HepG2 (cell line): ENCODE measurements around the gene DIPK1C. TPM values are rescaled to one million over a fixed set of nuclear protein-coding genes. Genes with fewer than 3 reads are reported as not detected.
A peak's percentile ranks its signal among the peaks of the same experiment; 100 is the strongest.

Experiments
- BRD4 ChIP-seq: sonication (generic); formaldehyde crosslinking; IDR thresholded peaks from 2 replicates; pipeline ENCODE4 v1.4.0; 2020; ENCODE audit warnings: missing genetic modification reagents
- DNMT3B ChIP-seq: conservative IDR thresholded peaks from 2 replicates; pipeline ENCODE4 v1.6.1; 2016; ENCODE audit warnings: missing biosample characterization, control low read depth
- ISL2 ChIP-seq: sonication (generic); formaldehyde crosslinking; IDR thresholded peaks from 2 replicates; pipeline ENCODE4 v1.5.0; 2020; ENCODE audit warnings: missing genetic modification reagents
- PLRG1 ChIP-seq: fragments of 450-650 bp; conservative IDR thresholded peaks from 2 replicates; pipeline ENCODE4 v1.6.1; 2016
- PRDM4 ChIP-seq: sonication (generic); formaldehyde crosslinking; IDR thresholded peaks from 2 replicates; pipeline ENCODE4 v1.9.0; 2021; ENCODE audit warnings: missing genetic modification reagents, borderline replicate concordance
- TEAD2 ChIP-seq: sonication (generic); formaldehyde crosslinking; IDR thresholded peaks from 2 replicates; pipeline ENCODE4 v1.9.0; 2021; ENCODE audit warnings: missing genetic modification reagents
- ZBTB1 ChIP-seq: sonication (generic); formaldehyde crosslinking; IDR thresholded peaks from 2 replicates; pipeline ENCODE4 v1.4.0; 2020; ENCODE audit warnings: missing genetic modification reagents, borderline replicate concordance
- ZGPAT ChIP-seq: IDR thresholded peaks from 2 replicates; pipeline ENCODE4 v1.6.1; 2016; ENCODE audit warnings: mild to moderate bottlenecking
- ZMYM3 ChIP-seq: sonication (generic); formaldehyde crosslinking; IDR thresholded peaks from 2 replicates; pipeline ENCODE4 v1.5.1; 2020; ENCODE audit warnings: mild to moderate bottlenecking, missing genetic modification reagents
- ZNF205 ChIP-seq: IDR thresholded peaks from 2 replicates; pipeline ENCODE4 v1.6.1; 2018; ENCODE audit warnings: missing biosample characterization, missing genetic modification reagents
- ZNF225 ChIP-seq: sonication (generic); formaldehyde crosslinking; IDR thresholded peaks from 2 replicates; pipeline ENCODE4 v1.4.0; 2020; ENCODE audit warnings: mild to moderate bottlenecking, missing genetic modification reagents
- ZNF317 ChIP-seq: sonication (generic); formaldehyde crosslinking; IDR thresholded peaks from 2 replicates; pipeline ENCODE4 v1.5.0; 2020; ENCODE audit warnings: mild to moderate bottlenecking, missing genetic modification reagents
- ZNF484 ChIP-seq: sonication (generic); formaldehyde crosslinking; IDR thresholded peaks from 2 replicates; pipeline ENCODE4 v1.5.1; 2020; ENCODE audit warnings: mild to moderate bottlenecking, low read depth, missing genetic modification reagents, borderline replicate concordance
- ZNF563 ChIP-seq: sonication (generic); formaldehyde crosslinking; IDR thresholded peaks from 2 replicates; pipeline ENCODE4 v1.8.0; 2022; ENCODE audit warnings: mild to moderate bottlenecking, moderate library complexity, missing genetic modification reagents
- ZNF724P ChIP-seq: sonication (generic); formaldehyde crosslinking; IDR thresholded peaks from 2 replicates; pipeline ENCODE4 v1.8.0; 2022; ENCODE audit warnings: missing genetic modification reagents, borderline replicate concordance
- ZSCAN31 ChIP-seq: sonication (generic); formaldehyde crosslinking; IDR thresholded peaks from 2 replicates; pipeline ENCODE4 v1.5.0; 2020; ENCODE audit warnings: low read depth, mild to moderate bottlenecking, missing genetic modification reagents
- polyA plus RNA-seq, 8 experiments: library from polyadenylated mRNA; depleted of rRNA in 3 of 8; stranded (reverse) in 7 of 8; unstranded in 1 of 8; fragments of >200 nt; fragmentation: Illumina TruSeq in 4 of 8; extraction: Trizol in 4 of 8; gene quantifications; 2 replicates each; pipeline versions ENCODE4 v1.2.1 to v1.2.3, GENCODE V29; 2011 to 2016; ENCODE audit warnings: low read depth in 4 of 8, missing spikeins in 1 of 8, mixed read lengths in 1 of 8; ENCODE audit not compliant: insufficient read depth in 1 of 8
- total RNA-seq, 5 experiments: library from RNA; depleted of rRNA; stranded (reverse); fragments of >200 nt; fragmentation: Illumina TruSeq; extraction: Trizol; gene quantifications; 2 replicates each; pipeline ENCODE4 v1.2.3, GENCODE V29; 2016; ENCODE audit warnings: low read depth in 1 of 5
- TF ChIP-seq, protein P1 (sequence below): sonication (generic); formaldehyde crosslinking; IDR thresholded peaks from 2 replicates; pipeline ENCODE4 v1.4.0; 2020; ENCODE audit warnings: low read depth, mild to moderate bottlenecking, missing genetic modification reagents
- TF ChIP-seq, protein P2 (sequence below): sonication (generic); formaldehyde crosslinking; IDR thresholded peaks from 2 replicates; pipeline ENCODE4 v1.5.1; 2020; ENCODE audit warnings: missing genetic modification reagents, mild to moderate bottlenecking, borderline replicate concordance
- TF ChIP-seq, protein P3 (sequence below): sonication (generic); formaldehyde crosslinking; IDR thresholded peaks from 2 replicates; pipeline ENCODE4 v1.4.0; 2020; ENCODE audit warnings: missing genetic modification reagents, mild to moderate bottlenecking, borderline replicate concordance

The DIPK1C gene
- total and polyA plus RNA-seq, 2 of the 13 experiments (the other 11 are each of a cell fraction or from before 2014, with no cell fraction given), result 1.8 TPM; not detected in 1

DNA sequence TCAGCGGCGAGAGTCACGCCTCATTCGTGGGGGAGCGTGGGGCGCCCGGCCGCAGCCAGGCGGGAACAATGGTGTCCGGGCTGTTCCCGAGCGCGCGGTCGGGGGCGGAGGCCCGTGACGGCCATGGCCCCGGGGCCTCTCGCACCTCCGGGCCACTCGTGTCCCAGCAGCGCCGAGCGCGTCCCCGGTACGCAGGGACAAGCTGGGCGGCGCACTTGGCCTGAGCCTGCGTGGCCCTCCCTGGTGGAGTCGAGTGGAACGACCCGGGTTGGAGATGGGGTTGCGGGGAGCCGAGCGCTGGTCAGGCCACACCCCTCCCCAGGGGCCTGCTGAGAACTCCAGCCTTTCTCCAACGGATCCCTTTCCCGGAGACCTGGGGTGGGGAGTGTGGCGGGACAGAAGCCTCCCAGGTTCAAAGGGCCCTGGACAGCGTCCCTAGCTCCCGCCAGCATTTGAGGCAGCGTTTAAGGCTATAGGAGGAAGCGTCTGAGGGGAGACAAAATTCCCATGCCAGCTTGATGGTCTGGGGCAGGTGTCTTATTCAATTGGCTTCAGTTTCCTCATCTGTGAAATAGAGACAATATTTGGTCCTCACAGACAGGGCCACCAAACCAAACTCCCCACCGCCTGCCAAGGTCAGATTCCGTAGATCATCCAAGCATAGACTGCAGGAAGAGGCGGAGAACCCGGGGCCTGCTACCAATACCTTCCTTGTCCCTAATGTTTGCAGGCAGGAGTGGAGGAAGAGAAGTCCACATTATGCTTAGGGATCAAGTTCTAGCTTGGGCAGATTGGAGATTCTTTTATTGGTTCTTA is 39.6 kb upstream of the DIPK1C start (continued):
- TF ChIP-seq, protein P1, sequence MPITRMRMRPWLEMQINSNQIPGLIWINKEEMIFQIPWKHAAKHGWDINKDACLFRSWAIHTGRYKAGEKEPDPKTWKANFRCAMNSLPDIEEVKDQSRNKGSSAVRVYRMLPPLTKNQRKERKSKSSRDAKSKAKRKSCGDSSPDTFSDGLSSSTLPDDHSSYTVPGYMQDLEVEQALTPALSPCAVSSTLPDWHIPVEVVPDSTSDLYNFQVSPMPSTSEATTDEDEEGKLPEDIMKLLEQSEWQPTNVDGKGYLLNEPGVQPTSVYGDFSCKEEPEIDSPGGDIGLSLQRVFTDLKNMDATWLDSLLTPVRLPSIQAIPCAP, result 0 out of 2 replicates have a peak, but pooled peaks have one; percentile 39
- TF ChIP-seq PRDM4 (0 out of 2 replicates have a peak, but pooled peaks have one; percentile 16), ZNF484 (no peak), ZNF563 (CRISPR knock-in tag) (peak; percentile 87), ZNF205 (CRISPR knock-in tag) (0 out of 2 replicates have a peak, but pooled peaks have one; percentile 24), ZMYM3 (CRISPR knock-in tag) (no peak; the same call in 1 of the 2 replicates), BRD4 (no peak; the same call in 1 of the 2 replicates), TEAD2 (CRISPR knock-in tag) (no peak), ZNF317 (0 out of 2 replicates have a peak, but pooled peaks have one; percentile 54), ISL2 (CRISPR knock-in tag) (no peak), ZGPAT (CRISPR knock-in tag) (peak; percentile 62; the same call in 1 of the 2 replicates), PLRG1 (no peak), DNMT3B (CRISPR knock-in tag) (peak; percentile 7; the same call in 1 of the 2 replicates), ZNF225 (peak; percentile 88; the same call in 1 of the 2 replicates), ZNF724P (CRISPR knock-in tag) (peak; percentile 51; the same call in 1 of the 2 replicates), ZSCAN31 (CRISPR knock-in tag) (0 out of 2 replicates have a peak, but pooled peaks have one; percentile 76), ZBTB1 (CRISPR knock-in tag) (no peak)
- TF ChIP-seq, protein P2, sequence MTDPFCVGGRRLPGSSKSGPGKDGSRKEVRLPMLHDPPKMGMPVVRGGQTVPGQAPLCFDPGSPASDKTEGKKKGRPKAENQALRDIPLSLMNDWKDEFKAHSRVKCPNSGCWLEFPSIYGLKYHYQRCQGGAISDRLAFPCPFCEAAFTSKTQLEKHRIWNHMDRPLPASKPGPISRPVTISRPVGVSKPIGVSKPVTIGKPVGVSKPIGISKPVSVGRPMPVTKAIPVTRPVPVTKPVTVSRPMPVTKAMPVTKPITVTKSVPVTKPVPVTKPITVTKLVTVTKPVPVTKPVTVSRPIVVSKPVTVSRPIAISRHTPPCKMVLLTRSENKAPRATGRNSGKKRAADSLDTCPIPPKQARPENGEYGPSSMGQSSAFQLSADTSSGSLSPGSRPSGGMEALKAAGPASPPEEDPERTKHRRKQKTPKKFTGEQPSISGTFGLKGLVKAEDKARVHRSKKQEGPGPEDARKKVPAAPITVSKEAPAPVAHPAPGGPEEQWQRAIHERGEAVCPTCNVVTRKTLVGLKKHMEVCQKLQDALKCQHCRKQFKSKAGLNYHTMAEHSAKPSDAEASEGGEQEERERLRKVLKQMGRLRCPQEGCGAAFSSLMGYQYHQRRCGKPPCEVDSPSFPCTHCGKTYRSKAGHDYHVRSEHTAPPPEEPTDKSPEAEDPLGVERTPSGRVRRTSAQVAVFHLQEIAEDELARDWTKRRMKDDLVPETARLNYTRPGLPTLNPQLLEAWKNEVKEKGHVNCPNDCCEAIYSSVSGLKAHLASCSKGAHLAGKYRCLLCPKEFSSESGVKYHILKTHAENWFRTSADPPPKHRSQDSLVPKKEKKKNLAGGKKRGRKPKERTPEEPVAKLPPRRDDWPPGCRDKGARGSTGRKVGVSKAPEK, result no peak
- TF ChIP-seq, protein P3, sequence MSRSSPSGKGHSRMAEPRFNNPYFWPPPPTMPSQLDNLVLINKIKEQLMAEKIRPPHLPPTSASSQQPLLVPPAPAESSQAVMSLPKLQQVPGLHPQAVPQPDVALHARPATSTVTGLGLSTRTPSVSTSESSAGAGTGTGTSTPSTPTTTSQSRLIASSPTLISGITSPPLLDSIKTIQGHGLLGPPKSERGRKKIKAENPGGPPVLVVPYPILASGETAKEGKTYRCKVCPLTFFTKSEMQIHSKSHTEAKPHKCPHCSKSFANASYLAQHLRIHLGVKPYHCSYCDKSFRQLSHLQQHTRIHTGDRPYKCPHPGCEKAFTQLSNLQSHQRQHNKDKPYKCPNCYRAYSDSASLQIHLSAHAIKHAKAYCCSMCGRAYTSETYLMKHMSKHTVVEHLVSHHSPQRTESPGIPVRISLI (CRISPR knock-in tag), result 0 out of 2 replicates have a peak, but pooled peaks have one; percentile 14
